Suprapubic skin (tissue), 4 donors: ENCODE results near the gene CPXM2. TPM values are rescaled to one million over a fixed set of nuclear protein-coding genes. Genes with fewer than 3 reads are reported as not detected.

Experiments used
- DNase-seq, 2 donors: peaks; one replicate each; pipeline ENCODE4 v3.0.0-alpha.2; 2019; ENCODE audit warnings: low spot score in 2 of 2
- H3K27ac ChIP-seq: fragments of 200-600 bp; sonication (generic); one replicate; pipeline ENCODE4 v1.5.1; 2019
- H3K27me3 ChIP-seq: fragments of 200-600 bp; sonication (generic); one replicate; pipeline ENCODE4 v1.5.1; 2019
- H3K36me3 ChIP-seq: fragments of 200-600 bp; sonication (generic); one replicate; pipeline ENCODE4 v1.5.1; 2019
- H3K4me1 ChIP-seq: fragments of 200-600 bp; sonication (generic); one replicate; pipeline ENCODE4 v1.5.1; 2019
- H3K4me3 ChIP-seq: fragments of 200-600 bp; sonication (generic); one replicate; pipeline ENCODE4 v1.5.1; 2019; ENCODE audit warnings: mild to moderate bottlenecking
- H3K9me3 ChIP-seq: fragments of 200-600 bp; sonication (generic); one replicate; pipeline ENCODE4 v1.5.1; 2019
- CTCF ChIP-seq, 2 donors: fragments of 200-600 bp in 1 of 2; fragments of 450-650 bp in 1 of 2; sonication (generic) in 1 of 2; IDR thresholded peaks; one replicate each; pipeline ENCODE4 v1.5.1; 2016 to 2019; ENCODE audit warnings: antibody characterized with exemption in 2 of 2, mild to moderate bottlenecking in 1 of 2, moderate library complexity in 1 of 2
- EP300 ChIP-seq: sonication (generic); formaldehyde crosslinking; IDR thresholded peaks from one replicate; pipeline ENCODE4 v1.6.1; 2017; ENCODE audit warnings: antibody characterized with exemption
- POLR2A ChIP-seq, 2 donors: fragments of 450-650 bp; IDR thresholded peaks; one replicate each; pipeline ENCODE4 v1.6.1; 2017; ENCODE audit warnings: antibody characterized with exemption in 2 of 2, mild to moderate bottlenecking in 2 of 2, moderate library complexity in 2 of 2
- POLR2AphosphoS5 ChIP-seq, 3 donors: sonication (generic); formaldehyde crosslinking; IDR thresholded peaks; one replicate each; pipeline ENCODE4 v1.6.1; 2017; ENCODE audit warnings: antibody characterized with exemption in 3 of 3
- WGBS: methylation state at CpG from one replicate; pipeline ENCODE4 v1.1.5; 2018; 5-methylcytosine and 5-hydroxymethylcytosine counted together
- total RNA-seq, 4 donors: library from RNA; depleted of rRNA; stranded (reverse); fragments of >200 nt; gene quantifications; one replicate each; pipeline ENCODE4 v1.1.0, GENCODE V29; 2016

The CPXM2 gene
- total RNA-seq, 4 donors from 2014 or later = 2.9 to 6.1 (median 3.7) TPM

GRCh38 chr10:123792248-123792978, 99.2 kb downstream of the CPXM2 start:
- Histone ChIP-seq H3K27me3 (peaks cover 4% of the 10 kb centered on the region), H3K36me3 (no peaks in the 10 kb centered on the region), H3K9me3 (no peaks in the 10 kb centered on the region), H3K27ac (no peak overlapping the region), H3K4me3 (no peak overlapping the region), H3K4me1 (no peaks in the 10 kb centered on the region)
- TF ChIP-seq EP300 (no peak), POLR2AphosphoS5 (IDR thresholded peaks at IDR 0.05) (no peak)
- peak in 1 of 2 donors; percentile 18 for DNase-seq
- 86% methylated on average over 11 of the region's 11 CpGs for WGBS

GRCh38 chr10:123790132-123790885, 101.3 kb downstream of the CPXM2 start:
- no peak for DNase-seq
- no peak overlapping the region for H3K27ac ChIP-seq
- H3K27me3 ChIP-seq = peaks cover 4% of the 10 kb centered on the region

GRCh38 chr10:123788981-123789380, 102.6 kb downstream of the CPXM2 start:
- TF ChIP-seq POLR2AphosphoS5 (IDR thresholded peaks at IDR 0.05) = no peak
- no peak for TF ChIP-seq POLR2A (IDR thresholded peaks at IDR 0.05)
- no peak for TF ChIP-seq CTCF (IDR thresholded peaks at IDR 0.05)
- TF ChIP-seq EP300 = no peak
- 91% methylated on average over 5 of the region's 5 CpGs for WGBS
- no peaks in the 10 kb centered on the region for H3K4me1 ChIP-seq
- no peak overlapping the region for H3K4me3 ChIP-seq
- peaks cover 4% of the 10 kb centered on the region for H3K27me3 ChIP-seq
- DNase-seq = no peak
- no peaks in the 10 kb centered on the region for H3K36me3 ChIP-seq
- no peaks in the 10 kb centered on the region for H3K9me3 ChIP-seq
- no peak overlapping the region for H3K27ac ChIP-seq

More at GRCh38 chr10:123790132-123790885, 101.3 kb downstream of the CPXM2 start:
- no peak for TF ChIP-seq POLR2A (IDR thresholded peaks at IDR 0.05)
- no peak for TF ChIP-seq POLR2AphosphoS5 (IDR thresholded peaks at IDR 0.05)
- TF ChIP-seq CTCF (IDR thresholded peaks at IDR 0.05) = no peak
- no peak for TF ChIP-seq EP300
- Histone ChIP-seq H3K36me3 (no peaks in the 10 kb centered on the region), H3K4me1 (no peaks in the 10 kb centered on the region), H3K4me3 (no peak overlapping the region), H3K9me3 (no peaks in the 10 kb centered on the region)
- 91% methylated on average over 13 of the region's 13 CpGs for WGBS

- 82% methylated on average over 5 of the region's 5 CpGs for WGBS
- TF ChIP-seq POLR2AphosphoS5 (IDR thresholded peaks at IDR 0.05) (no peak), CTCF (IDR thresholded peaks at IDR 0.05) (no peak), POLR2A (IDR thresholded peaks at IDR 0.05) (no peak), EP300 (no peak)
- Histone ChIP-seq H3K4me1 (no peaks in the 10 kb centered on the region), H3K4me3 (no peak overlapping the region), H3K36me3 (no peaks in the 10 kb centered on the region), H3K9me3 (no peaks in the 10 kb centered on the region), H3K27ac (no peak overlapping the region), H3K27me3 (peaks cover 4% of the 10 kb centered on the region)
- DNase-seq = no peak
Measured at GRCh38 chr10:123787566-123787965, 104.0 kb downstream of the CPXM2 start.

DNA sequence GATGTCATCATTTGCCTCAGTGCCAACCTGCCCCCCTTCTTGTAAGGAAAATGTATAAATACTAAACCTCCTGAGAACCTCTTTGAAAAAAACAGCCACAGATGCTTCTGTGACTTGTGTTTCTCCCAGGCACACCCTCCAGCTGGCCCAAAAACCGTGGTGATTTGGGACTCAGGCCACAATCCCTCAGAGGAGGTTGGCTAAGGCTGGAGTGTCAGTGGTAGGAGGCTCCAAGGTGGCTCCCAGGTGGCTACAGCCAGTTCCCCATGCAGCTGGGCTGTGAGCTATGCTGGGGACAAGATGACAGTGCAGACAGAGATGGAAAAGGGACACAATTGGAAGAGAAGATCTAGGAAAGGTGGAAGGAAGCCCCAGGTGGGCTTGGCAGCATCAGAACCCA, 104.7 kb downstream of the CPXM2 start:
- WGBS = 25% methylated on average over 1 of the region's 1 CpG
- DNase-seq = no peak
- no peak for TF ChIP-seq CTCF (IDR thresholded peaks at IDR 0.05)
- no peak for TF ChIP-seq POLR2A (IDR thresholded peaks at IDR 0.05)
- no peak for TF ChIP-seq EP300
- no peak for TF ChIP-seq POLR2AphosphoS5 (IDR thresholded peaks at IDR 0.05)
- Histone ChIP-seq H3K27me3 (peaks cover 4% of the 10 kb centered on the region), H3K4me3 (no peak overlapping the region), H3K9me3 (no peaks in the 10 kb centered on the region), H3K36me3 (no peaks in the 10 kb centered on the region), H3K4me1 (no peaks in the 10 kb centered on the region), H3K27ac (no peak overlapping the region)
